Ovary (tissue), 9 donors: ENCODE results near the gene TP73. TPM values are rescaled to one million over a fixed set of nuclear protein-coding genes. Genes with fewer than 3 reads are reported as not detected.
A peak's percentile ranks its signal among the peaks of the same experiment; 100 is the strongest.

Experiments used
- DNase-seq, 5 donors: peaks; one replicate each; pipeline ENCODE4 v3.0.0-alpha.2; 2019 to 2020
- H3K27ac ChIP-seq, 2 donors: fragments of 200-600 bp; one replicate each; pipeline versions ENCODE4 v1.5.1 to v1.8.0; 2019 to 2022
- H3K27me3 ChIP-seq: fragments of 200-600 bp; one replicate; pipeline ENCODE4 v1.8.0; 2022
- H3K36me3 ChIP-seq: fragments of 200-600 bp; sonication (generic); one replicate; pipeline ENCODE4 v1.5.1; 2019
- H3K4me1 ChIP-seq: one replicate; pipeline ENCODE4 v1.8.1; 2013; ENCODE audit warnings: mild to moderate bottlenecking, moderate library complexity; ENCODE audit not compliant: insufficient read depth
- H3K4me3 ChIP-seq: fragments of 200-600 bp; sonication (generic); one replicate; pipeline ENCODE4 v1.5.1; 2017
- H3K9me3 ChIP-seq, 2 donors: fragments of 200-600 bp in 1 of 2; sonication (generic) in 1 of 2; one replicate each; pipeline versions ENCODE4 v1.5.1 to v1.8.1; 2013 to 2019; ENCODE audit warnings: mild to moderate bottlenecking in 1 of 2, moderate library complexity in 1 of 2
- CTCF ChIP-seq, 3 donors: fragments of 450-650 bp in 2 of 3; fragments of 200-600 bp in 1 of 3; IDR thresholded peaks; one replicate each; pipeline versions ENCODE4 v1.5.1 to v1.8.0; 2016 to 2022; ENCODE audit warnings: antibody characterized with exemption in 3 of 3, mild to moderate bottlenecking in 1 of 3
- EP300 ChIP-seq: sonication (generic); formaldehyde crosslinking; IDR thresholded peaks from one replicate; pipeline ENCODE4 v1.6.1; 2017; ENCODE audit warnings: antibody characterized with exemption
- POLR2A ChIP-seq: fragments of 450-650 bp; IDR thresholded peaks from one replicate; pipeline ENCODE4 v1.6.1; 2017; ENCODE audit warnings: antibody characterized with exemption, mild to moderate bottlenecking, moderate library complexity
- WGBS, 3 donors: extraction: QIAGEN DNeasy Blood & Tissue Kit in 1 of 3; methylation state at CpG; one replicate each; pipeline versions ENCODE4 v1.1.5 to v1.1.7; 2013 to 2017; 5-methylcytosine and 5-hydroxymethylcytosine counted together
- intact Hi-C, 4 donors: fragments of 100-400 bp; cut with DNase I; formaldehyde crosslinking; loops; one replicate each; pipeline versions ENCODE4 v1.11.0 to v1.15.1; 2022 to 2023
- polyA plus RNA-seq, 2 donors: library from polyadenylated mRNA; stranded (reverse); fragments of 200-250 nt in 1 of 2; fragments of 350-450 nt in 1 of 2; fragmentation: Illumina TruSeq in 1 of 2; extraction: RNeasy Lipid Tissue Mini Kit (QIAGEN cat#74804) in 1 of 2; gene quantifications; one replicate each; pipeline ENCODE4 v1.2.3, GENCODE V29; 2013 to 2014
- total RNA-seq, 7 donors: library from RNA; depleted of rRNA in 2 of 7; stranded (reverse); fragments of >200 nt in 2 of 7; fragmentation: NEBNext Ultra II Directional in 3 of 7; extraction: Animal tissue kit (Norgen Biotek cat#: 25700) in 3 of 7; gene quantifications; one replicate each; pipeline versions ENCODE4 v1.1.0 to v1.2.4, GENCODE V29; 2016 to 2023
- donor health status: DM: no; HTN: no; CAD: no; lungs with moderate emphysema.
- donor health status: DM: no; HTN: no; CAD: no.
- donor health status: Bipolar disorder and iron deficiency.
- donor health status: DM: yes; HTN: yes; CAD: no.
- donor health status: DM: no; HTN: no; CAD: no.
- donor health status: DM: yes; HTN: yes; CAD: no.

TP73 gene
- total and polyA plus RNA-seq, 9 donors = 0.03 to 7.5 (median 0.42) TPM

GRCh38 chr1:3777078-3777547 lies 124.8 kb downstream of the TP73 start:
- H3K36me3 ChIP-seq = no peaks in the 10 kb centered on the region
- intact Hi-C loops = no loop called here
- WGBS, 3 donors = 77 to 83% (median 79%) methylated on average over 5 to 10 of the region's 10 CpGs
- DNase-seq = no peak
- no peak for TF ChIP-seq POLR2A
- TF ChIP-seq EP300 = no peak
- no peak for TF ChIP-seq CTCF (IDR thresholded peaks at IDR 0.05)
- no peak overlapping the region for H3K4me3 ChIP-seq
- H3K27ac ChIP-seq = no peak overlapping the region
- no peaks in the 10 kb centered on the region for H3K27me3 ChIP-seq
- H3K4me1 ChIP-seq = peaks cover 6% of the 10 kb centered on the region
- no peaks in the 10 kb centered on the region for H3K9me3 ChIP-seq

- peaks cover 6% of the 10 kb centered on the region for H3K4me1 ChIP-seq
- H3K4me3 ChIP-seq = no peak overlapping the region
- TF ChIP-seq POLR2A (no peak), EP300 (no peak), CTCF (IDR thresholded peaks at IDR 0.05) (no peak)
- no peak for DNase-seq
- H3K27ac ChIP-seq = no peak overlapping the region
- no peaks in the 10 kb centered on the region for H3K9me3 ChIP-seq
- no peaks in the 10 kb centered on the region for H3K27me3 ChIP-seq
- intact Hi-C loops = no loop called here
- WGBS, 3 donors = 77 to 92% (median 85%) methylated on average over 19 to 20 of the region's 20 CpGs
- H3K36me3 ChIP-seq = no peaks in the 10 kb centered on the region
Observed at GRCh38 chr1:3777647-3778589, 125.6 kb downstream of the TP73 start.

- Histone ChIP-seq H3K9me3 (no peaks in the 10 kb centered on the region), H3K4me1 (peaks cover 6% of the 10 kb centered on the region), H3K27me3 (no peaks in the 10 kb centered on the region), H3K4me3 (no peak overlapping the region), H3K36me3 (no peaks in the 10 kb centered on the region), H3K27ac (no peak overlapping the region)
- 70 to 83% (median 73%) methylated on average over 14 of the region's 14 CpGs for WGBS, 3 donors
- intact Hi-C loops = no loop called here
- TF ChIP-seq POLR2A (no peak), CTCF (IDR thresholded peaks at IDR 0.05) (no peak), EP300 (no peak)
- peak in 1 of 5 donors; percentile 36 for DNase-seq
Observed at GRCh38 chr1:3778590-3779264, 126.4 kb downstream of the TP73 start.

GRCh38 chr1:3779265-3779911 lies 127.1 kb downstream of the TP73 start:
- no peaks in the 10 kb centered on the region for H3K27me3 ChIP-seq
- DNase-seq = peak in 1 of 5 donors; percentile 33
- TF ChIP-seq CTCF (IDR thresholded peaks at IDR 0.05) = no peak
- no peak for TF ChIP-seq POLR2A
- no peak for TF ChIP-seq EP300
- H3K27ac ChIP-seq = no peak overlapping the region
- no peaks in the 10 kb centered on the region for H3K36me3 ChIP-seq
- H3K4me3 ChIP-seq = no peak overlapping the region
- H3K4me1 ChIP-seq = peaks cover 6% of the 10 kb centered on the region
- 82 to 87% (median 84%) methylated on average over 23 of the region's 23 CpGs for WGBS, 3 donors
- intact Hi-C loops = no loop called here
- H3K9me3 ChIP-seq = no peaks in the 10 kb centered on the region
